Right lobe of liver (tissue), 6 donors: ENCODE data around the gene PRKAG2. TPM values are rescaled to one million over a fixed set of nuclear protein-coding genes. Genes with fewer than 3 reads are reported as not detected.

Experiments
- ATAC-seq, 4 donors: fragments of 200-7000 bp; cut with Tn5 transposase; one replicate each; pipeline ENCODE4 v1.9.1; 2020; ENCODE audit warnings: mild to moderate bottlenecking in 4 of 4, moderate library complexity in 4 of 4
- DNase-seq, 3 donors: peaks; one replicate each; pipeline ENCODE4 v3.0.0-alpha.2; 2020
- H3K27ac ChIP-seq, 3 donors: fragments of 200-600 bp; one replicate each; pipeline ENCODE4 v1.8.0; 2022
- H3K27me3 ChIP-seq, 2 donors: fragments of 200-600 bp; one replicate each; pipeline ENCODE4 v1.8.0; 2022
- H3K36me3 ChIP-seq, 4 donors: fragments of 200-600 bp; sonication (generic) in 1 of 4; one replicate each; pipeline versions ENCODE4 v1.5.1 to v1.8.0; 2017 to 2022; ENCODE audit warnings: control low read depth in 1 of 4
- H3K4me1 ChIP-seq, 4 donors: fragments of 200-600 bp; sonication (generic) in 1 of 4; one replicate each; pipeline versions ENCODE4 v1.5.1 to v1.8.0; 2017 to 2022; ENCODE audit warnings: control low read depth in 1 of 4
- H3K4me3 ChIP-seq, 3 donors: fragments of 200-600 bp; one replicate each; pipeline ENCODE4 v1.8.0; 2022
- H3K9me3 ChIP-seq, 4 donors: fragments of 200-600 bp; sonication (generic) in 1 of 4; one replicate each; pipeline versions ENCODE4 v1.5.1 to v1.8.0; 2017 to 2022; ENCODE audit warnings: control low read depth in 1 of 4
- CTCF ChIP-seq, 4 donors: fragments of 200-600 bp in 3 of 4; fragments of 450-650 bp in 1 of 4; IDR thresholded peaks; one replicate each; pipeline versions ENCODE4 v1.5.1 to v1.8.0; 2016 to 2022; ENCODE audit warnings: antibody characterized with exemption in 4 of 4, mild to moderate bottlenecking in 2 of 4
- POLR2A ChIP-seq: fragments of 450-650 bp; IDR thresholded peaks from one replicate; pipeline ENCODE4 v1.6.1; 2017; ENCODE audit warnings: antibody characterized with exemption, mild to moderate bottlenecking
- WGBS: methylation state at CpG from one replicate; pipeline ENCODE4 v1.1.6; 2018; ENCODE audit warnings: low coverage, low lambda C conversion rate; ENCODE audit not compliant: insufficient coverage; ENCODE audit errors: missing lambda C conversion rate; 5-methylcytosine and 5-hydroxymethylcytosine counted together
- intact Hi-C, 2 donors: fragments of 100-400 bp; cut with DNase I; formaldehyde crosslinking; loops; one replicate each; pipeline versions ENCODE4 v1.11.2 to v1.14.1; 2022
- small RNA-seq, 2 experiments: library from RNA; depleted of rRNA; stranded (forward); fragments of <200 nt; gene quantifications; one replicate each; pipeline ENCODE3, GENCODE V24; 2016
- total RNA-seq, 6 experiments: library from RNA; depleted of rRNA in 2 of 6; stranded (reverse); fragments of >200 nt in 2 of 6; fragmentation: NEBNext Ultra II Directional in 3 of 6; extraction: Animal tissue kit (Norgen Biotek cat#: 25700) in 3 of 6; gene quantifications; one replicate each; pipeline versions ENCODE4 v1.1.0 to v1.2.4, GENCODE V29; 2016 to 2023
- donor health status: DM: no; HTN: yes; CAD: no.
- donor health status: DM: no; HTN: no; CAD: no.
- donor health status: DM: no; HTN: no; CAD: no.
- donor health status: DM: no; HTN: yes; CAD: no.
- donor health status: DM: no; HTN: yes; CAD: no.

The PRKAG2 gene
- total RNA-seq, 6 experiments from 2014 or later, result 20.6 to 63.6 (median 29.5) TPM

DNA sequence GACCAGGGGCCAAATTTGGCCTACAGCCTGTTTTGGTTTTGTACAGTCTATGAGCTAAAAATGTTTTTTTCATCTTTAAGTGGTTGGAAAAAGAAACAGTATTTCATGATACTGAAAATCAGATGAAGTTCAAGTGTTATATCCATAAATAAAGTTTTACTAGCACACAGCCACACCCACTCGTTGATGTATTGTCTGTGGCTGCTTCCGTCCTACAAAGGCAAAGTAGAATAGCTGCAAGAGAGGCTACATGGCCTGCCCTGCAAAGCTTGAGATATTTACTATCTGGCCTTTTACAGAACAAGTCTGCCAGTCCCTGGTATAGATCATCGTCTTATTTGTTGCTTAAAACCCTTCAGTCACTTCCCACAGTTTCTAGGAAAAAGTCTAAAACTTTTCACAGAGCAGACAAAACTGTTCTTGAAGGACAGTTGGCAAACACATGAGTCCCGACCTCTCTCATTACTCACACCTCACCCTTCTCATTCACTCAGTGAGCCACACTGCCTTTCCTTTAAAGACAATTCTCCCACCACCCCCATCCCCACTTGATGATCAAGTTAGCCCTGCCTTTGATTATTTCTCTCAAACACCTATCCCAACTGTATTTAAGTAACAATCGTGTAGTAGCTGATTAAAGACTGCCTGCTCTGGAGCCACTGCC is 367.1 kb downstream of the PRKAG2 start:
- peaks cover 0 to 6% (median 0%) of the 10 kb centered on the region in 4 donors for H3K4me1 ChIP-seq
- WGBS, result 79% methylated on average over 5 of the region's 5 CpGs
- ATAC-seq, result no peak

GRCh38 chr7:151508991-151509390 is 367.9 kb downstream of the PRKAG2 start:
- H3K27me3 ChIP-seq, result no peaks in the 10 kb centered on the region
- 87% methylated on average over 6 of the region's 6 CpGs for WGBS
- ATAC-seq (no peak), DNase-seq (no peak)
- H3K27ac ChIP-seq, result no peak overlapping the region
- intact Hi-C loops, result no loop called here
- H3K9me3 ChIP-seq, result no peaks in the 10 kb centered on the region
- H3K36me3 ChIP-seq, result no peaks in the 10 kb centered on the region
- H3K4me3 ChIP-seq, result no peak overlapping the region
- H3K4me1 ChIP-seq, result peaks cover 0 to 14% (median 0%) of the 10 kb centered on the region in 4 donors
- TF ChIP-seq CTCF (IDR thresholded peaks at IDR 0.05) (no peak), POLR2A (no peak)

More for the DNA sequence above, 367.1 kb downstream of the PRKAG2 start:
- TF ChIP-seq CTCF (IDR thresholded peaks at IDR 0.05) (no peak), POLR2A (no peak)
- H3K36me3 ChIP-seq, result no peaks in the 10 kb centered on the region
- intact Hi-C loops, result no loop called here
- no peak overlapping the region for H3K27ac ChIP-seq
- no peaks in the 10 kb centered on the region for H3K27me3 ChIP-seq
- no peak for DNase-seq
- H3K9me3 ChIP-seq, result no peaks in the 10 kb centered on the region
- H3K4me3 ChIP-seq, result no peak overlapping the region

DNA sequence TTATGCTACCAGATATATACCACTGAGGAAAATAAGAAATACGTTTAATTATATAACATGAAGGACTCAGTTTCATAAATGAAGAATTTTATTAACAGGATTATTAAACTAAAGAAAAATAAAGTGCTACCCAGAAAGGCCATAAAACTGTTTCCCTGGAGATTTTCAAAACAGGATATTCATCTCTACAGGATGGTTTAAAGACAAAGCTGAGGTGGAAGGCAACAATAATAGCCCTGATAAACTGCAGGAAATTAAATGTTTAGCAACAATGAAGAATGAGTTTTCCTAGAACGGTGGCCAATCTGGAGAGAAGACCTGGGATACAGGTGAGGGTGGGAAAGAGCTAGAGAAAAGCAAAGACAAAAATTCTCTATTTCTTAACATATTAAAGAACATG is 369.1 kb downstream of the PRKAG2 start:
- Histone ChIP-seq H3K36me3 (no peaks in the 10 kb centered on the region), H3K9me3 (no peaks in the 10 kb centered on the region), H3K27ac (no peak overlapping the region), H3K27me3 (no peaks in the 10 kb centered on the region), H3K4me3 (no peak overlapping the region), H3K4me1 (peaks cover 0 to 20% (median 3%) of the 10 kb centered on the region in 4 donors)
- 68% methylated on average over 2 of the region's 2 CpGs for WGBS
- intact Hi-C loops, result no loop called here
- DNase-seq (no peak), ATAC-seq (no peak)
- TF ChIP-seq CTCF (IDR thresholded peaks at IDR 0.05) (no peak), POLR2A (no peak)

GRCh38 chr7:151506901-151507382 is 370.0 kb downstream of the PRKAG2 start:
- DNase-seq, result no peak
- Histone ChIP-seq H3K9me3 (no peaks in the 10 kb centered on the region), H3K4me1 (peaks cover 0 to 20% (median 3%) of the 10 kb centered on the region in 4 donors), H3K27me3 (no peaks in the 10 kb centered on the region), H3K4me3 (no peak overlapping the region), H3K36me3 (no peaks in the 10 kb centered on the region), H3K27ac (no peak overlapping the region)
- TF ChIP-seq CTCF (IDR thresholded peaks at IDR 0.05), result no peak
- no peak for TF ChIP-seq POLR2A
- WGBS, result 68% methylated on average over 5 of the region's 5 CpGs
- ATAC-seq, result no peak
- intact Hi-C loops, result no loop called here

Small RNA genes within 50 kb of the gene (small RNA-seq; reads per million reads assigned to genes)
- gene RF00019, result 0 reads per million in 2 experiments
- 0 reads per million in 2 experiments for gene RNU6-604P

Other genes with a start within 250 kb of the PRKAG2 start
- not detected for gene GALNTL5, start 79.3 kb upstream of the PRKAG2 start, total RNA-seq
- 10 to 100 TPM; 12.0 to 21.7 (median 14.7) TPM for gene GALNT11, start 148.6 kb upstream of the PRKAG2 start, total RNA-seq